GM15510 (cell line): Measurements from ENCODE around the gene IGSF9.

Experiments used
- POLR2A ChIP-seq: IDR thresholded peaks from 3 replicates; pipeline ENCODE4 v1.6.1; 2011; ENCODE audit warnings: borderline replicate concordance; ENCODE audit not compliant: insufficient read length; ENCODE audit errors: extremely low read depth

IGSF9 gene

GRCh38 chr1:159958719-159959380 is 13.4 kb upstream of the IGSF9 start:
- TF ChIP-seq POLR2A: no peak

GRCh38 chr1:159957824-159958268 is 12.4 kb upstream of the IGSF9 start:
- no peak for TF ChIP-seq POLR2A

- TF ChIP-seq POLR2A: no peak
These were observed 10.0 kb upstream of the IGSF9 start for GRCh38 chr1:159955456-159955855.

GRCh38 chr1:159953536-159954515 is 8.4 kb upstream of the IGSF9 start, which contains the start of gene SLAMF9:
Gene SLAMF9 (minus strand): TSS chr1:159954237. CDS start chr1:159954137, 100 bp downstream.
- TF ChIP-seq POLR2A: no peak

- no peak for TF ChIP-seq POLR2A
These were observed 7.5 kb upstream of the IGSF9 start for GRCh38 chr1:159952932-159953331.

GRCh38 chr1:159951551-159951950 is 6.1 kb upstream of the IGSF9 start:
- no peak for TF ChIP-seq POLR2A

GRCh38 chr1:159951016-159951415 is 5.6 kb upstream of the IGSF9 start:
- no peak for TF ChIP-seq POLR2A

- no peak for TF ChIP-seq POLR2A
These were observed 4.6 kb upstream of the IGSF9 start for GRCh38 chr1:159949981-159950381.

GRCh38 chr1:159949123-159949522 is 3.7 kb upstream of the IGSF9 start:
- TF ChIP-seq POLR2A: no peak

GRCh38 chr1:159947942-159948341 is 2.5 kb upstream of the IGSF9 start:
- no peak for TF ChIP-seq POLR2A

- TF ChIP-seq POLR2A: no peak
These were observed 1.1 kb upstream of the IGSF9 start for GRCh38 chr1:159946242-159947187.

GRCh38 chr1:159944623-159945455 is 574 bp downstream of the IGSF9 start:
- TF ChIP-seq POLR2A: no peak

GRCh38 chr1:159943908-159944622 is 1.3 kb downstream of the IGSF9 start:
- TF ChIP-seq POLR2A: no peak
